HG03108 (cell line): Measurements from ENCODE around the gene HECTD3.
A peak's percentile ranks its signal among the peaks of the same experiment; 100 is the strongest.
"Not testable (repeated sequence)": the region's sequence is repeated elsewhere in the genome, so short reads cannot be mapped to it uniquely, and the experiment has no call there.

Experiments used
- ATAC-seq: cut with Tn5 transposase; IDR thresholded peaks from one replicate; pipeline ENCODE4 v1.9.1; 2021; ENCODE audit warnings: moderate library complexity; ENCODE audit not compliant: unreplicated experiment

HECTD3 gene

DNA sequence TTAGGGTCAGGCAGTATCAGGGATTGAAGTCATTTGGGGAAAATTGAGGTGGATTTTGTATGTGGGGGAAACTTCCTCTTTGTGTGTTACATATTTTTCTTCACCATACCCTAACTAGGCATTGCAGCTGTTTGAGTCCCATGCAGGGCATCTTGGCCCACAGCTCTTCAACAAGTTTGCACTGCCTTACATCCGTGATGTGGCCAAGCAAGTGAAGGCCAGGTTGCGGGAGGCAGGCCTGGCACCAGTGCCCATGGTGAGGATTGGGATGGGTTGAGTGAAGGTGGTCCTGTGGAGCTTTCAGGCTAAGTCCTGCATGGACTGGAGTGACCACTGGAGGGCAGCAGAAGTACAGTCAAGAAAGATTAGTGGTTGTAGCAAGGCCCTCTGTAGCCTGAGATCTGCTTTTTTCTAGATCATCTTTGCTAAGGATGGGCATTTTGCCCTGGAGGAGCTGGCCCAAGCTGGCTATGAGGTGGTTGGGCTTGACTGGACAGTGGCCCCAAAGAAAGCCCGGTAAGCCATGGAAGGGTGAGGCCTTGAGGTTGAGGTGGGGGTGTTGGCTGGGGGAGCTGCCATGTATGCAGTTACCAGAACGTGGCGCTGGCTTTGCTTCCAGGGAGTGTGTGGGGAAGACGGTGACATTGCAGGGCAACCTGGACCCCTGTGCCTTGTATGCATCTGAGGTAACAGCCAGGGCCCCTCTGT, 3.4 kb upstream of the HECTD3 start:
- no peak for ATAC-seq

DNA sequence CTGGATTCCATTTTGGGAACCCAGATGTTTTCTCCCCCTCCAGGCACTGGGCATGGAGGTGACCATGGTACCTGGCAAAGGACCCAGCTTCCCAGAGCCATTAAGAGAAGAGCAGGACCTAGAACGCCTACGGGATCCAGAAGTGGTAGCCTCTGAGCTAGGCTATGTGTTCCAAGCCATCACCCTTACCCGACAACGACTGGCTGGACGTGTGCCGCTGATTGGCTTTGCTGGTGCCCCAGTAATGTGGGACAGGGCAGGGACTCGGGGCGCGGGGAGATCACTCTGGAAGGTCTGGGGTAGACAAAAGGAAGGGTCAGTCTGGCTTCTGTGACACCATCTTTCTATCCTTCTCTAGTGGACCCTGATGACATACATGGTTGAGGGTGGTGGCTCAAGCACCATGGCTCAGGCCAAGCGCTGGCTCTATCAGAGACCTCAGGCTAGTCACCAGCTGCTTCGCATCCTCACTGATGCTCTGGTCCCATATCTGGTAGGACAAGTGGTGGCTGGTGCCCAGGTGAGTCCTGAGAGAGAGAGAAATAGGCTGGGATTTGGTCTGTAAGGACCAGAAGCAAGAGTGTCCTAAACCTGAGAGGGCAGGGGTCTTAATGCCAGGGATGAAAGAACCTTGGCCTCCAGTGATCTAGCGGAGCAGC, 2.6 kb upstream of the HECTD3 start:
- ATAC-seq = no peak

DNA sequence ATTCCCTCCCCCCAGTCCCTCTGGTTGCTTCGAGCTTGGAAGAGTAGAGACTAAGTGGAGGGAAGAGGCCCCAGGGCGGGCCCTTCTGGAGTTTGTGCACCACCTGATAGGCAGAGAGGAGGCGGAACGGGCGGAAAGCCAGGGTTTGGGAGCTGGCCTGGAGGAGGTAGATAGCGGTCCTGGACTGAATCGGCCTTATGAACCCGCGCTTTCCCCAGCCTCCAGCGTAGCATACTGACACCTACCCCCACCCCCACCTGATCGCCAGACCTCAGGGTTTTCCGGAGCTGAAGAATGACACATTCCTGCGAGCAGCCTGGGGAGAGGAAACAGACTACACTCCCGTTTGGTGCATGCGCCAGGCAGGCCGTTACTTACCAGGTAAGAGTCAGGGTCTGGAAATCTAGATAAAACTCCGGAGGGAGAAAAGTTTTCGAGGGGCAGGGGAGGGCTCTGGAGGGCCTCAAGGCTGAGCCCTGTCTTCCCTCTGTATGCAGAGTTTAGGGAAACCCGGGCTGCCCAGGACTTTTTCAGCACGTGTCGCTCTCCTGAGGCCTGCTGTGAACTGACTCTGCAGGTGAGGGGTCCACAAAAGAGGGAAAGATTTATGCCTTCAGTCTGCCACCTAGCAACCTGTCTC, 1.6 kb upstream of the HECTD3 start:
- no peak for ATAC-seq

DNA sequence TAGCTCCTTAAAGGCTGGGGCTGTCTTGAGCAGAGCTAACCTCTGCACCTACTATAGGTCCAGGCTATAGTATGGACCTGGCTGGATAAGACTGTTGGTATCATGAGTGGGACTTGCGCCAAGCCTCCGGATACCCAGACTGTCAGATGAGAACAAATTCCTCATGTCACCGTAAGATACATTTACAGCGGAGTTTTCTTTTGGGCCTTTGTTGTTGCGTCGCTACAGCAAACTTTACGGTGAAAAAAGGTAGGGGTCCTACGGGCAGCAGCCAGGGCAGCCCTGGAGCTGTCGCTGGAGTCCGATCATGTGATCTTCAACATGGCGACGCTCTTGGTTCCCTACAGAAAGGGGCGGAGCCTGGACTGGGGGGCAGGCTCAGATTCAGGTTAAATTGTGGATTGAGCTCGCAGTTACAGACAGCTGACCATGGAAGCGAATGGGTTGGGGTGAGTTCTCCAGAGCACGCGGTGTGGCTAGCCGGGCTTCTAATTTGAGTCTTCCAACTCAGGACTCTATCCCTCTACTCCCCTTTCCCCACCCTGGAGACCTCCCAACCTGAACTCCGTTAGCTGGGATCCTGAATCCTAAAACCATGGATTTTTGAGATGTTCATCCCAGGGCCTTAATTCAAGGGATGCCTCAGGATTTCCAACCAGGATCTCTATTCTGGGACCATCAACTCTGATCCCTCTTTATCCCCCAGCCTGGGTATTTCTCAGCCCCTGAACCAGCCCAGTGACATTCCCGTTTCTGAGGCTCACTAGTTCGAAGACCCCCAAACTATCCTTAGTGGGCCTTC, 914 bp upstream of the HECTD3 start, which contains the start of gene UROD:
Gene UROD (plus strand): TSS at position 418 of the 802 bp plus-strand sequence. CDS start 12 bp downstream, at position 430.
- peak; percentile 72 for ATAC-seq

DNA sequence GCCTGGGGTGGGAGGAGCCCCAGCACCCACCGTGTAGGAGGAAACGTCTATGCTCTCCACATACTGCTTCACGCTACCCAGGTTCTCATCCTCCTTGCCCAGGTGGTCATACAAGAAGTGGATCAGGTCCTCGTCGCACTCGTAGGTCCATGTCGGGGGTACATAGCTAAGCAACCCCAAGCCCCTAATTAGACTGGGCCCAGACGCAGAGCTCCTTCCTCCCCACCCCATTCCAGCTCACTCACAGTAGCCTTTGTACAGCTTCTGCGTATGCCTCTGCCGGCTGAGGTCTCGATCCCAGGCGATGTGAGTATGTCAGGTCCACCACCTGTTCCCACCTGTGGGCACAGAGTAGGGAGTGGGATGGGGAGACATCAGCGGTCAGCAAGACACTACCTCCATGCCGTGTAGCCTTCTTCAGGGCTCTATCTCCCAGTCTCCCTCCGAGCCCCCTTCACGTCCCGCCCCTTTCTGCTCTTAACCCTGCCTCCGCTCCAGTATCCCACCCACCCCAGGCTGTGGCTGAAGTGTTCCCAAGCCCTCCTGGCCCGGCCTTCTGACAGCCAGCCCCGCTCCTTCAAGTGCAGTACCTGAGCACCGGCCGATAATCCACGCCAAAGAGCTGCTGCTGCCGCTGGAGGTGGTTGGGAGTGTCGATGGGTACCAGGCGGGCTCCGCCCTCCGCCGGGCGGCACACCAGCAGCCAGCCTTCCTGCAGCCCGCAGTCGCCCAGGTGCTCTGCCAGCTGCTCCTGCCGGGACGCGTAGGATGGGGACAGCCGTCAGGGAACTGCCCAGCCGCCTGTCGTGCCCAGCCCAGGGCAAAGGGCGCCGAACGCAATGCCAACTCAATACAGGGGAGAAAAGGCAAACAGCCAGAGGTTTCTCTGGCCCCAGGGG, 919 bp downstream of the HECTD3 start:
- ATAC-seq = no peak

DNA sequence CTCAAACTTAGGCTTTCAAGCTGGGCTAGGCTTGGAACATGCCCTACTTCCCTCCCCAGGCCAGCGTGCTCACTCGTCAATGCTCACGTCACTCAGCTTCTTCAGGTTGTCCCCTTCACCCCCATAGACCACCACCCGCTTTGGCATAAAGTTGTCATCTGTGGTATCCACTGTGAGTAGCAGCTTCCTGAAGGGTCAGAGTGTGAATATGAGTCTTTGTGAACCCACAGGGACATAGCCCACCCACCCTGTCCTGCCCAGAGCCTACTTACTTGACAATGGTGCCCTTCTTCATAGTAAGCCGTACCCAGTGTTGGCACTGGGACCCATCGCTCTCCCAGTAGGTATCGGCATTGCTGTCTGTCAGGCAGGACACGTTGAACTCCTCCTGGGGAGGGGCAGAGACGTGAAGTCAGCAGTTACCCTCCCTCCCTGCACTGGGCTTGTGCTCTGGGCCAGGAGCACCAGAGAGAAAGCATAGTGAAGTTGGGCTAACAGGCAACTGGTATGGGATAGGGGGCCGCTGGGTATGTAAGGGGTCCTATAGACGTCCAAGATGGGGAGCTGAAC, 1.7 kb downstream of the HECTD3 start:
- no peak for ATAC-seq

DNA sequence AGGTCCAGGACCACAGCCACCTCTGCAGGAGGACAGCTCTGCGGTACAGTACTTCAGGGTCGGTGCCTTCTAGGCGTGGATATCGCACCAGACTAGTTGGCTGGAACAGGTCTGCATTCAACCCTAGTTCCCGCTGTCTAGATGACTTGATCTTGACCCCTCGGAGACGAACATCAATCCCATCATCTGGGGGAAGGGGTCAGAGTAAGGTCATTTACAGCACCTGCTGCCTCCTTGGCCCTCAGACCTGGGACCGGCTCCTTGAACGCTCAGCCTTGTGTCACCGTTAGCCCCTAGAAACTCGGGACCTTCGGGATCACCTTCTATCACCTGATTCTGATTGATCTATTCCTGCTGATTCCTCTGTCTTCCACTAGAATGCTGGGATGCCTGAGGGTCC, 2.6 kb downstream of the HECTD3 start:
- no peak for ATAC-seq

DNA sequence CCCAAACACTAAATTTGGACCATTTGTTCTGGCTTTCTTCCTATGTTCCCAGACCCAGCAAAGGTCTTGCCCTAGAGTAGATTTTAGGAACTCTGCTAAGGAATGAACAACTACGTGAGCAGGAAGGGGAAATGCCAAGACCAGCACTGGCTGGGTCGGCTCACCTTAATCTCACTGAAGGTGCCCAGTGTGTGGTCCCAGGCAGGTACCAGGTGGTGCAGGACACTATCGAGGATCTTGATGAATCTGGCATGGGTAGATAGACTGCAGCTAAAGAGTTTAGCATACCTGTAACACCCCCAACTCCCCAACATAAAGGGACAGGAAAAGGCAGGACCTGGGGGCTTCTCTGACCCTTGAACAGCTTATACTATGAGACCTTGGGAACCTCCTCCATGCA, 3.0 kb downstream of the HECTD3 start:
- ATAC-seq = no peak

DNA sequence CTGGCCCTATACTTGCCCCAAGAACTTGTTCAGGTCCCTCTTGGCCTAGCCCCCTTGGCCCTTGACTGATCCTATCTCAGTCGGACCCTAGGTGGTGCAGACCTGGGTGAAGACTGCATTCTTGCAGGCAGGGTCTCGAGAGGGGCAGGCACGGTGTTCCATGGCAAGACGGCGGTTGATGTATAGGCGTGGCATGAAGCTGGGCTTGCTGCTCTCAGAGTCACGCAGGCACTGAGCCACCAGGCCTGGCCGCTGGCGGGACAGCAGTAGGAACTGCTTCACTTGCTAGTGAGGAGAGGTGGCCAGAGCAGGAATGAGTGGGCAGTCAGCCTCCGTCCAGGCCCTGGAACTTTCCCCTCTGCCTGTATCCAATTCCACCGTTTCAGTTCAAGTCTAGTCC, 3.8 kb downstream of the HECTD3 start:
- ATAC-seq = no peak

DNA sequence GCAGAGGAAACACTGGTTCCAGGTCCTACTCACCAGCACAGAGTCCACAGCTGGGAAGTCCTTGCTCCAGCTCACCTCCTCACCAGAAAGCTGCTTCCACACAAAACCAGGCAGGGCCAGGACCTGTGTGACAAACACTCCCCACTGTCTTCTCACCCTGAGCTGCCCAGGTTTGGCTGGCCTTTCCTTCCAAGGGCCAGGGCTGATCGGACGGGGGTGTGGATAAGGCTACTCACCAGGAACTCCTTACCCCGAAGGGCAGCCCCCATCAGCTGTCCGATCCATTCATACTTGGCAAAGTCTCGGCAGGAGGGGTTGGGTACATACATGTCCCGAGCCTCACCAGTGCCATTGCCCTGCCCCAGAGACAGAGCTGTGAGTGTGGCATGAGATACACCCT, 5.4 kb downstream of the HECTD3 start:
- no peak for ATAC-seq

DNA sequence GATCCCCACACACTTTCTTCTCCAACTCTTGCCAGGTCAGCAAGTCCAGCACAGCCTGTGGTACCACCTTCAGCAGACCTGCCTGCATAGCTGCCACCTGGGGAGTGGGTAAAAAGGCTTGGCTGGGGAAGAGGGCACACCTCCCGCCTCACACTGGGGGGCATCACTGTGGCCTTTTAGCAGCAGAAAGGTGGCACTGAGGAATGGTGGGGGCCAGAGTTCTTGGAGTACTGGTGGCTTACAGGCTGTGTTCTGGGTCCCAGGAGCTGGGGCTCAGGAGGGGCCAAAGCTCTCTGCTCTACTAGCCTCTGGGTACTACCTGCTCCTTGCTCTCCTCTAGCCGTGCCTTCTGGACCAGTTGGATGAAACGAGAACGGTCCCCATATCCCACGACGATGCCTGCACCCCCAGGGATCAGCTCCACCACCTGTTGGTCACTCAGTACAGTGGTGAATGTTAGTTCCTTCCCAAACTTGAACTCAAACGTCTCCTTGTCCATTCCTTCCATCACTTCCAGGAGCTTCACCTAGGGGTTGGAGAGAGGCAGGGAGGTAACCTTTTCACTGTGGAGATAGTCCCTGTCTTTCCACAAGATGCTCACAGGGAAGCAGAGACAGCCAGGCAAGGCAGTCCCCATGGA, 6.7 kb downstream of the HECTD3 start:
- ATAC-seq = no peak

DNA sequence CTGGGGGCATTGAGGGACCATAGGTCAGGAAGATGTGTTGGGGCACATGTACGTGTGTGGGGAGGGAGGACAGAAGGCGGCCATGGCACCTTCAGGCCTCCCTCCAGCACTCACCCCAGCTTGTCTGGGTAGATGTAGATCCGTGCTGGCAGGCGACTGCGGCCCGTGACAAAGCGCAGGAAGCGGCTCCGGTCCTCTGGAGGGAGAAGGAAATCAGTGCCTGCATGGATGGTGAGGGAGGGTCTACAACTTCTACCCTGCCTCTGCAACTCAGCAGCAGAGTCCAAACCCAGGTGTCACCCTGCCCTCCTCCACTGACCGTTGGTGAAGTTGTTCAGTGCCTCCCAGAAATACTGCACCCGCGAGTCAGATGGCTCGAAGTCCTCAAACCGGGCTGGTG, 7.4 kb downstream of the HECTD3 start:
- ATAC-seq = no peak

DNA sequence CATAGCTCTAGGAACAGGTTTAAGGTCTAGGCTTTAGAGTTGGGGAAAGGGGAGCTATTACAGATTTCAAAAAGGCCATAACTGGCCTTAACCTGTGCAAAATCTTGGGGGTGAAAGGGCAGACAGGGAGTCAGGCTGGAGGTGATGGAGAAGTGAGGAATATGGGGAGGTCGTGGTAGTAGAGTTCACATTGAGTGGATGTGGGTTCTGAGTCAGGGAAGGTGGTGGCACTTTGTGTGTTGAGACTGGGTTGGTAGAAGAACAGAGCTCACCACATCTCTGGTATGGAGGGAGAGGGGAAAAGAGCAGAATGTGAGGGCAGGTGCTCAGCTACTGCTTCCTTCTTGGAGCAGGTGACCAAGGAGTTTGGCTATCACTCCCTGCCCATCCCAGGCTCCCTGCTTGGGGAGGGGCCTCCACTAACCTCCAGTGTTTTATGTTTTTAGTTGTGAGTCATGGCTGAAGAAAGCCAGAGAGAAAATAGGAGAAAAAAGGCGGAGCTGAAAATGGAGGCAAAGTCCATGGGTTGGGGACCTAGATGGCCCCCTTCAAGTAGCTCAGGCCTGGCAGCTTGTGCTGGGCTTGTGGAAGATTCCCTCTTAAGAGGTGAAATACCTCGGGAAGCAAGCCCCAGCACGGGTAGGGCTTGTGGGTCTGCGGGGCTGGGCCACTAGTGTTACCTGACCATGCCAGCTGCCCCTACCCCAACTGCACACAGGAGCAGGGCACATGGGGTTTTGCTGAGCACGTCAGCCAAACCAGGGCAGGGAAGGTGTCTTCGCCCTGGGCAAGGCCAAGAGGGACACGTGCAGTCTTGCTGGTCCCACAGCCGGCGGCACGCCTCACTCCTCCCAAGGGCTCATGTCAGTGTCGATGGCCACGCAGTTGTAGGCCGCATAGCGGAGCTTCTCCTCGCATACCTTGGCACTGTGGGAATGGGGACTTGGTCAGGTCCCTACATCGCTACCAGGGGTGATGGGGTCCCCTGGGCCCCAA, 8.2 kb downstream of the HECTD3 start:
- no peak for ATAC-seq

DNA sequence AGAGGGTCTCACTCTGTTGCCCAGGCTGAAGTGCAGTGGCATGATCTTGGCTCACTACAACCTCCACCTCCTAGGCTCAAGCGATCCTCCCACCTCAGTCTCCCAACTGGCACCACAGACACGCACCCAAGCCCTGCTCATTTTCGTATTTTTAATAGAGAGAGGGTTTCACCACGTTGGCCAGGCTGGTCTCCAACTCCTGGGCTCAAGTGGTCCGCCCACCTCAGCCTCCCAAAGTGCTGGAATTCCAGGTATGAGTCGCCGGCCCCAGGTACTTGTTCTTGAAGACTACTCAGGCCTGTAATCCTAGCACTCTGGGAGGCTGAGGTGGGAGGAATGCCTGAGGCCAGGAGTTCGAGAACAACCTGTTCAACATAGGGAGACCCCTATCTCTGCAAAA, 9.5 kb downstream of the HECTD3 start:
- ATAC-seq = not testable (repeated sequence)

DNA sequence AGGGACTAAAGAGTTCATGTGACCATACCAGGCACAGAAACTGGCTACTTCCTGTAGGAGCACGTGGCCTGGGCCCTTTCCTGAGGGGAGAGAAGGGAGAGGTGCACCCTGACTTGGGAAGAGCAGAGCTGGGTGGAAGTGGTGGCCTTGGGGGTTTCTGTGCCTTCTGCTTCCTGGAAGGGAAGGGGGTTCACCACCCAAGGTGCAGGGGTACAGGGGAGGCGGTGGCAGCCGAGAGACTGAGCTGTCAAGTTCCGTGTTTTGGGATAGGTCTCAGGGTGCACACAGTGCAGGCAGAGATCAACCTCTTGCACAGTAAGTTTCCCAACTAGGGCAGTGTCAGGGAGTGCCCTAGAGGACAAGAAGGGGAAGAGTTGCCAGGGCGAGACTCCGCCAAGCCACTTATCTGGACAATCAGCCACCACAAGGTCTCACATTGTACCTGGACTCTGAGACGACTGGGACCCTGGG, 10.1 kb downstream of the HECTD3 start:
- ATAC-seq = no peak

DNA sequence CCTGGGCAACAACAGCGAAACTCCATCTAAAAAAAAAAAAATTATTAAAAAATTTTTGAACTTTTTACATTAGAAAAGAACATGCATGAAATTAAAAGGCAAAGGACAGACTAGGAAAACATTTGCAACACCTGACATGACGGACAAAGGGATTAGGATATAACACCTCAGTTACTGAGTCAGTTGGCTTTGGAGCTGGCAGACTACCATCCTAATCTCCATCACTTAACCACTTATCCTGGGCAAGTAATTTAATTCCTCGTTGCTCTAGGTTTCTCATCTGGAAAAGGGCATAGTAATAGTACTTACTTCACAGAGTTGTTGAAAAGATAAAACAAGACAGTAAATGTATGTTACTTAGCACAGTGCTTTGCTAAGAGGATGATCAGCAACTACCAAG, 11.9 kb downstream of the HECTD3 start:
- no peak for ATAC-seq

DNA sequence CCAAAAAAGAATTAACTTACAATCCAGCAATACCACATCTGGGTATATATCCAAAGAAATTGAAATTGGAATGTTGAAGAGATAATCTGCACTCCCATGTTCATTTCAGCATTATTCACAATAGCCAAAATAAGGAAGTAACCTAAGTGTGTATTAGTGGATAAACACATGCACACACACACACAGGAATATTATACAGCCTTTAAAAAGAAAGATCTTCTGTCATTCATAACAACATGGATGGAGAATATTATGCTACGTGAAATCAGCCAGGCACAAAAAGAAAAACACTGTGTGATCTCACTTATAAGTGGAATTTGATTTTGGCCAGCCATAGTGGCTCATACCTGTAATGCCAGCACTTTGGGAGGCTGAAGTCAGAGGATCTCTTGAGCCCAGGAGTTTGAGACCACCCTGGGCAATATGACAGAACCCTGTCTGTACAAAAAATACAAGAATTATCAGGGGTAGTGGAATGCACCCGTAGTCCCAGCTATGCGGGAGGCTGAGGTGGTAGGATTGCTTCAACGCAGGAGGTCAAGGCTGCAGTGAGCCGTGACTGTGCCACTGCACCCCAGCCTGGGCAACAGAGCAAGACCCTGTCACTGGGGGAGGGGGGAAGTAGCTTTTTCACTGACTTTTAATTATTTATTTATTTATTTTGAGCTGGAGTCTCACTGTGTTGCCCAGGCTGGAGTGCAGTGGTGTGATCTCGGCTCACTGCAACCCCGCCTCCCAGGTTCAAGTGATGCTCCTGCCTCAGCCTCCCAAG, 15.5 kb downstream of the HECTD3 start:
- ATAC-seq = no peak
